Stomach (tissue), 9 donors: ENCODE data around the gene TRAPPC3. TPM values are rescaled to one million over a fixed set of nuclear protein-coding genes. Genes with fewer than 3 reads are reported as not detected.

Experiments used
- DNase-seq, 2 donors: peaks; one replicate each; pipeline versions ENCODE4 v3.0.0 to v3.0.0-alpha.2; 2013 to 2019
- H3K27ac ChIP-seq, 5 donors: fragments of 200-600 bp in 4 of 5; sonication (generic) in 4 of 5; one replicate each; pipeline ENCODE4 v1.5.1; 2013 to 2019; ENCODE audit warnings: mild to moderate bottlenecking in 1 of 5, moderate library complexity in 1 of 5
- H3K27me3 ChIP-seq, 3 donors: fragments of 200-600 bp; sonication (generic); one replicate each; pipeline ENCODE4 v1.5.1; 2017 to 2019; ENCODE audit warnings: mixed run types in 1 of 3
- H3K36me3 ChIP-seq, 4 donors: fragments of 200-600 bp; sonication (generic); 1 replicate in 3 of 4; 2 replicates in 1 of 4; pipeline ENCODE4 v1.5.1; 2016 to 2019
- H3K4me1 ChIP-seq, 4 donors: fragments of 200-600 bp; sonication (generic); one replicate each; pipeline ENCODE4 v1.5.1; 2016 to 2019
- H3K4me3 ChIP-seq, 4 donors: fragments of 200-600 bp; sonication (generic) in 3 of 4; one replicate each; pipeline ENCODE4 v1.5.1; 2016 to 2019; ENCODE audit warnings: mild to moderate bottlenecking in 1 of 4
- H3K9me3 ChIP-seq, 4 donors: fragments of 200-600 bp; sonication (generic); one replicate each; pipeline ENCODE4 v1.5.1; 2016 to 2019
- CTCF ChIP-seq, 7 experiments: fragments of 450-650 bp in 4 of 7; fragments of 200-600 bp in 3 of 7; sonication (generic) in 3 of 7; IDR thresholded peaks; one replicate each; pipeline ENCODE4 v1.5.1; 2016 to 2019; ENCODE audit warnings: antibody characterized with exemption in 7 of 7, control low read depth in 2 of 7, mild to moderate bottlenecking in 1 of 7
- EP300 ChIP-seq: sonication (generic); formaldehyde crosslinking; IDR thresholded peaks from one replicate; pipeline ENCODE4 v1.6.1; 2017; ENCODE audit warnings: antibody characterized with exemption
- POLR2A ChIP-seq, 4 donors: fragments of 450-650 bp; IDR thresholded peaks; one replicate each; pipeline ENCODE4 v1.6.1; 2016; ENCODE audit warnings: antibody characterized with exemption in 4 of 4, control low read depth in 2 of 4, mild to moderate bottlenecking in 1 of 4, moderate library complexity in 1 of 4
- POLR2AphosphoS5 ChIP-seq, 3 donors: sonication (generic); formaldehyde crosslinking; IDR thresholded peaks; one replicate each; pipeline ENCODE4 v1.6.1; 2016; ENCODE audit warnings: antibody characterized with exemption in 3 of 3
- WGBS, 5 donors: extraction: QIAGEN DNeasy Blood & Tissue Kit in 3 of 5; methylation state at CpG; one replicate each; pipeline versions ENCODE4 v1.1.5 to v1.1.7; 2013 to 2018; 5-methylcytosine and 5-hydroxymethylcytosine counted together
- intact Hi-C: fragments of 100-400 bp; cut with DNase I; formaldehyde crosslinking; loops from one replicate; pipeline ENCODE4 v1.15.1; 2023; ENCODE audit warnings: low total_unique reads
- polyA plus RNA-seq, 3 donors: library from polyadenylated mRNA; stranded (reverse); fragments of 200-250 nt; gene quantifications; one replicate each; pipeline ENCODE4 v1.2.3, GENCODE V29; 2013
- total RNA-seq, 5 donors: library from RNA; depleted of rRNA; stranded (reverse); fragments of >200 nt; gene quantifications; one replicate each; pipeline versions ENCODE4 v1.1.0 to v1.2.3, GENCODE V29; 2014 to 2016
- donor health status: healthy with polysubstance abuse.
- donor health status: Bipolar disorder and iron deficiency.
- donor health status: healthy.

TRAPPC3 gene
- total and polyA plus RNA-seq, 8 donors = 8.9 to 64.0 (median 60.9) TPM

- DNase-seq = no peak
- no peaks in the 10 kb centered on the region for H3K27me3 ChIP-seq
- WGBS, 5 donors = 53 to 72% (median 66%) methylated on average over 9 of the region's 9 CpGs
- peak overlapping the region; percentile 95 to 100 (median 98) for H3K27ac ChIP-seq
- peaks cover 0 to 8% (median 0%) of the 10 kb centered on the region in 4 donors for H3K36me3 ChIP-seq
- peaks cover 66 to 72% (median 69%) of the 10 kb centered on the region in 4 donors for H3K4me1 ChIP-seq
- TF ChIP-seq POLR2A (IDR thresholded peaks at IDR 0.05) = no peak
- TF ChIP-seq EP300 = no peak
- TF ChIP-seq CTCF (IDR thresholded peaks at IDR 0.05) = no peak
- TF ChIP-seq POLR2AphosphoS5 (IDR thresholded peaks at IDR 0.05) = no peak
- intact Hi-C loops = no loop called here
- H3K9me3 ChIP-seq = no peaks in the 10 kb centered on the region
- peak overlapping the region; percentile 90 to 99 (median 98) for H3K4me3 ChIP-seq
Observed at GRCh38 chr1:36157973-36158826, 8.9 kb upstream of the TRAPPC3 start.

GRCh38 chr1:36157115-36157903 lies 8.0 kb upstream of the TRAPPC3 start:
- H3K27ac ChIP-seq = peak overlapping the region; percentile 95 to 100 (median 98)
- peak overlapping the region; percentile 90 to 99 (median 98) for H3K4me3 ChIP-seq
- peaks cover 0 to 4% (median 0%) of the 10 kb centered on the region in 4 donors for H3K36me3 ChIP-seq
- DNase-seq = peak in 1 of 2 donors; percentile 71
- no peak for TF ChIP-seq EP300
- no peak for TF ChIP-seq POLR2AphosphoS5 (IDR thresholded peaks at IDR 0.05)
- no peak for TF ChIP-seq CTCF (IDR thresholded peaks at IDR 0.05)
- TF ChIP-seq POLR2A (IDR thresholded peaks at IDR 0.05) = no peak
- H3K4me1 ChIP-seq = peaks cover 58 to 66% (median 62%) of the 10 kb centered on the region in 4 donors
- WGBS, 5 donors = 13 to 22% (median 14%) methylated on average over 7 to 9 of the region's 9 CpGs
- H3K9me3 ChIP-seq = no peaks in the 10 kb centered on the region
- H3K27me3 ChIP-seq = no peaks in the 10 kb centered on the region
- intact Hi-C loops = no loop called here

GRCh38 chr1:36156329-36157114 lies 7.2 kb upstream of the TRAPPC3 start:
- H3K27me3 ChIP-seq = no peaks in the 10 kb centered on the region
- TF ChIP-seq CTCF (IDR thresholded peaks at IDR 0.05) = no peak
- no peak for TF ChIP-seq EP300
- no peak for TF ChIP-seq POLR2AphosphoS5 (IDR thresholded peaks at IDR 0.05)
- TF ChIP-seq POLR2A (IDR thresholded peaks at IDR 0.05) = no peak
- WGBS, 5 donors = 1% methylated on average over 22 to 69 of the region's 69 CpGs
- peak; percentile 61 to 93 for DNase-seq
- intact Hi-C loops = no loop called here
- peaks cover 57 to 66% (median 62%) of the 10 kb centered on the region in 4 donors for H3K4me1 ChIP-seq
- H3K9me3 ChIP-seq = no peaks in the 10 kb centered on the region
- peaks cover 0 to 4% (median 0%) of the 10 kb centered on the region in 4 donors for H3K36me3 ChIP-seq
- H3K27ac ChIP-seq = peak overlapping the region; percentile 95 to 100 (median 98)
- H3K4me3 ChIP-seq = peak overlapping the region; percentile 90 to 99 (median 98)
